ENCODE measurements around the gene LIMA1. TPM values are rescaled to one million over a fixed set of nuclear protein-coding genes. Genes with fewer than 3 reads are reported as not detected.
A peak's percentile ranks its signal among the peaks of the same experiment; 100 is the strongest.
"Not testable (repeated sequence)": the region's sequence is repeated elsewhere in the genome, so short reads cannot be mapped to it uniquely, and the experiment has no call there.

The LIMA1 gene
- total RNA-seq, 1 experiment from 2014 or later: 39.5 TPM

- no peaks in the 10 kb centered on the region for H3K27me3 ChIP-seq (ENCODE audit: low read length)
- peak overlapping the region; percentile 85 for H2AFZ ChIP-seq (ENCODE audit: low read length)
- H3K4me2 ChIP-seq (ENCODE audit: low read depth, low read length, poor library complexity, severe bottlenecking): peak overlapping the region; percentile 81
- H3K27ac ChIP-seq (ENCODE audit: low read length): peak overlapping the region; percentile 96
- H3K4me1 ChIP-seq (ENCODE audit: low read length): peaks cover 47% of the 10 kb centered on the region
- peaks cover 3% of the 10 kb centered on the region; the same call in 1 of the 2 replicates for H3K36me3 ChIP-seq (ENCODE audit: insufficient read depth, low read length)
- 0 out of 2 replicates have a peak overlapping the region, but pooled peaks have one; percentile 75 for H3K4me3 ChIP-seq (ENCODE audit: low read length)
- H3K79me2 ChIP-seq (ENCODE audit: low read length): peaks cover 35% of the 10 kb centered on the region
- no peaks in the 10 kb centered on the region for H4K20me1 ChIP-seq (ENCODE audit: insufficient read depth, low read depth, low read length)
- DNase-seq: peak; percentile 64
- peak overlapping the region; percentile 10; the same call in 1 of the 2 replicates for H3K9ac ChIP-seq (ENCODE audit: low read length)
- no peaks in the 10 kb centered on the region for H3K9me3 ChIP-seq (ENCODE audit: low read length)
- H3K9me2 ChIP-seq (replicated peaks; ENCODE audit: insufficient read depth, low read length): no peaks in the 10 kb centered on the region
Measured at GRCh38 chr12:50224026-50224692, 59.2 kb downstream of the LIMA1 start.

- Histone ChIP-seq H3K79me2 (ENCODE audit: low read length) (peaks cover 50% of the 10 kb centered on the region), H3K9me2 (replicated peaks; ENCODE audit: insufficient read depth, low read length) (no peaks in the 10 kb centered on the region), H3K27ac (ENCODE audit: low read length) (peak overlapping the region; percentile 96), H4K20me1 (ENCODE audit: insufficient read depth, low read depth, low read length) (no peaks in the 10 kb centered on the region), H3K4me2 (ENCODE audit: low read depth, low read length, poor library complexity, severe bottlenecking) (peak overlapping the region; percentile 81), H3K9me3 (ENCODE audit: low read length) (no peaks in the 10 kb centered on the region), H3K4me3 (ENCODE audit: low read length) (peak overlapping the region; percentile 75), H2AFZ (ENCODE audit: low read length) (no peak overlapping the region; the same call in 1 of the 2 replicates), H3K9ac (ENCODE audit: low read length) (peak overlapping the region; percentile 82), H3K36me3 (ENCODE audit: insufficient read depth, low read length) (peaks cover 9% of the 10 kb centered on the region; the same call in 1 of the 2 replicates), H3K27me3 (ENCODE audit: low read length) (no peaks in the 10 kb centered on the region), H3K4me1 (ENCODE audit: low read length) (peaks cover 47% of the 10 kb centered on the region)
- peak; percentile 81 for DNase-seq
Measured at GRCh38 chr12:50222275-50222783, 61.0 kb downstream of the LIMA1 start.

GRCh38 chr12:50221228-50222008, 61.9 kb downstream of the LIMA1 start:
- DNase-seq: peak; percentile 95
- no peaks in the 10 kb centered on the region for H3K9me2 ChIP-seq (replicated peaks; ENCODE audit: insufficient read depth, low read length)
- H4K20me1 ChIP-seq (ENCODE audit: insufficient read depth, low read depth, low read length): no peaks in the 10 kb centered on the region
- peak overlapping the region; percentile 81 for H3K4me2 ChIP-seq (ENCODE audit: low read depth, low read length, poor library complexity, severe bottlenecking)
- peak overlapping the region; percentile 96 for H3K27ac ChIP-seq (ENCODE audit: low read length)
- peak overlapping the region; percentile 82 for H3K9ac ChIP-seq (ENCODE audit: low read length)
- peaks cover 9% of the 10 kb centered on the region; the same call in 1 of the 2 replicates for H3K36me3 ChIP-seq (ENCODE audit: insufficient read depth, low read length)
- H3K4me1 ChIP-seq (ENCODE audit: low read length): peaks cover 47% of the 10 kb centered on the region
- H3K27me3 ChIP-seq (ENCODE audit: low read length): no peaks in the 10 kb centered on the region
- peak overlapping the region; percentile 75 for H3K4me3 ChIP-seq (ENCODE audit: low read length)
- H2AFZ ChIP-seq (ENCODE audit: low read length): no peak overlapping the region
- H3K79me2 ChIP-seq (ENCODE audit: low read length): peaks cover 59% of the 10 kb centered on the region
- H3K9me3 ChIP-seq (ENCODE audit: low read length): no peaks in the 10 kb centered on the region

- H2AFZ ChIP-seq (ENCODE audit: low read length): no peak overlapping the region
- peak overlapping the region; percentile 81 for H3K4me2 ChIP-seq (ENCODE audit: low read depth, low read length, poor library complexity, severe bottlenecking)
- H3K79me2 ChIP-seq (ENCODE audit: low read length): peaks cover 66% of the 10 kb centered on the region
- H3K9me2 ChIP-seq (replicated peaks; ENCODE audit: insufficient read depth, low read length): no peaks in the 10 kb centered on the region
- H3K27me3 ChIP-seq (ENCODE audit: low read length): no peaks in the 10 kb centered on the region
- H3K36me3 ChIP-seq (ENCODE audit: insufficient read depth, low read length): peaks cover 9% of the 10 kb centered on the region; the same call in 1 of the 2 replicates
- H3K4me1 ChIP-seq (ENCODE audit: low read length): peaks cover 47% of the 10 kb centered on the region
- peak overlapping the region; percentile 75 for H3K4me3 ChIP-seq (ENCODE audit: low read length)
- peak overlapping the region; percentile 96 for H3K27ac ChIP-seq (ENCODE audit: low read length)
- DNase-seq: peak; percentile 53
- H3K9me3 ChIP-seq (ENCODE audit: low read length): no peaks in the 10 kb centered on the region
- H3K9ac ChIP-seq (ENCODE audit: low read length): peak overlapping the region; percentile 82
- no peaks in the 10 kb centered on the region for H4K20me1 ChIP-seq (ENCODE audit: insufficient read depth, low read depth, low read length)
Measured at GRCh38 chr12:50220363-50220995, 62.8 kb downstream of the LIMA1 start.

GRCh38 chr12:50219544-50219943, 63.8 kb downstream of the LIMA1 start:
- Histone ChIP-seq H3K4me3 (ENCODE audit: low read length) (peak overlapping the region; percentile 21; the same call in 1 of the 2 replicates), H3K4me1 (ENCODE audit: low read length) (peaks cover 51% of the 10 kb centered on the region), H3K9me2 (replicated peaks; ENCODE audit: insufficient read depth, low read length) (no peaks in the 10 kb centered on the region), H3K9ac (ENCODE audit: low read length) (no peak overlapping the region), H2AFZ (ENCODE audit: low read length) (no peak overlapping the region), H3K36me3 (ENCODE audit: insufficient read depth, low read length) (peaks cover 12% of the 10 kb centered on the region; the same call in 1 of the 2 replicates), H3K4me2 (ENCODE audit: low read depth, low read length, poor library complexity, severe bottlenecking) (peak overlapping the region; percentile 81), H3K27ac (ENCODE audit: low read length) (no peak overlapping the region), H4K20me1 (ENCODE audit: insufficient read depth, low read depth, low read length) (no peaks in the 10 kb centered on the region), H3K79me2 (ENCODE audit: low read length) (peaks cover 72% of the 10 kb centered on the region), H3K27me3 (ENCODE audit: low read length) (no peaks in the 10 kb centered on the region), H3K9me3 (ENCODE audit: low read length) (no peaks in the 10 kb centered on the region)
- no peak for DNase-seq

GRCh38 chr12:50219001-50219400, 64.3 kb downstream of the LIMA1 start:
- not testable (repeated sequence) for H2AFZ ChIP-seq (ENCODE audit: low read length); H3K27me3 ChIP-seq (ENCODE audit: low read length); DNase-seq; H4K20me1 ChIP-seq (ENCODE audit: insufficient read depth, low read depth, low read length); H3K9me3 ChIP-seq (ENCODE audit: low read length); H3K27ac ChIP-seq (ENCODE audit: low read length); H3K9me2 ChIP-seq (replicated peaks; ENCODE audit: insufficient read depth, low read length); H3K9ac ChIP-seq (ENCODE audit: low read length); H3K4me3 ChIP-seq (ENCODE audit: low read length)
- Histone ChIP-seq H3K79me2 (ENCODE audit: low read length) (peaks cover 78% of the 10 kb centered on the region), H3K4me2 (ENCODE audit: low read depth, low read length, poor library complexity, severe bottlenecking) (peak overlapping the region; percentile 17), H3K4me1 (ENCODE audit: low read length) (peaks cover 51% of the 10 kb centered on the region), H3K36me3 (ENCODE audit: insufficient read depth, low read length) (peaks cover 12% of the 10 kb centered on the region; the same call in 1 of the 2 replicates)

GRCh38 chr12:50218386-50218785, 64.9 kb downstream of the LIMA1 start:
- Histone ChIP-seq H3K9me3 (ENCODE audit: low read length) (no peaks in the 10 kb centered on the region), H3K4me2 (ENCODE audit: low read depth, low read length, poor library complexity, severe bottlenecking) (peak overlapping the region; percentile 17), H3K79me2 (ENCODE audit: low read length) (peaks cover 84% of the 10 kb centered on the region), H2AFZ (ENCODE audit: low read length) (no peak overlapping the region), H3K36me3 (ENCODE audit: insufficient read depth, low read length) (peaks cover 12% of the 10 kb centered on the region; the same call in 1 of the 2 replicates), H3K9me2 (replicated peaks; ENCODE audit: insufficient read depth, low read length) (no peaks in the 10 kb centered on the region), H3K9ac (ENCODE audit: low read length) (no peak overlapping the region), H3K4me1 (ENCODE audit: low read length) (peaks cover 51% of the 10 kb centered on the region), H3K27ac (ENCODE audit: low read length) (no peak overlapping the region), H3K27me3 (ENCODE audit: low read length) (no peaks in the 10 kb centered on the region), H3K4me3 (ENCODE audit: low read length) (no peak overlapping the region), H4K20me1 (ENCODE audit: insufficient read depth, low read depth, low read length) (no peaks in the 10 kb centered on the region)
- no peak for DNase-seq
